Endothelial cell (in vitro differentiated cells): ENCODE data around the gene CCDC127. TPM values are rescaled to one million over a fixed set of nuclear protein-coding genes. Genes with fewer than 3 reads are reported as not detected.
"Not testable (repeated sequence)": the region's sequence is repeated elsewhere in the genome, so short reads cannot be mapped to it uniquely, and the experiment has no call there.

Experiments used
- DNase-seq: peaks from one replicate; pipeline ENCODE4 v3.0.0; 2021; ENCODE audit warnings: low spot score
- H3K27ac Mint-ChIP-seq: one replicate; pipeline ENCODE4 v1.8.0; 2021; ENCODE audit warnings: mixed read lengths, inconsistent platforms; ENCODE audit not compliant: unreplicated experiment
- H3K27me3 Mint-ChIP-seq: one replicate; pipeline ENCODE4 v1.8.0; 2021; ENCODE audit warnings: mild to moderate bottlenecking, moderate library complexity, mixed read lengths, inconsistent platforms; ENCODE audit not compliant: unreplicated experiment
- H3K36me3 Mint-ChIP-seq: one replicate; pipeline ENCODE4 v1.8.0; 2021; ENCODE audit warnings: mild to moderate bottlenecking, low read depth, mixed read lengths, inconsistent platforms; ENCODE audit not compliant: unreplicated experiment
- H3K4me1 Mint-ChIP-seq: one replicate; pipeline ENCODE4 v1.8.0; 2021; ENCODE audit warnings: mild to moderate bottlenecking, mixed read lengths, inconsistent platforms; ENCODE audit not compliant: unreplicated experiment
- H3K4me3 Mint-ChIP-seq: one replicate; pipeline ENCODE4 v1.8.0; 2021; ENCODE audit warnings: mild to moderate bottlenecking, mixed read lengths, inconsistent platforms; ENCODE audit not compliant: unreplicated experiment
- H3K9me3 Mint-ChIP-seq: one replicate; pipeline ENCODE4 v1.8.0; 2021; ENCODE audit warnings: mixed read lengths, inconsistent platforms; ENCODE audit not compliant: unreplicated experiment
- CTCF ChIP-seq: fragments of 200-600 bp; sonication (generic); IDR thresholded peaks from one replicate; pipeline ENCODE4 v1.5.0; 2021; ENCODE audit warnings: antibody characterized with exemption; ENCODE audit not compliant: unreplicated experiment
- total RNA-seq: library from RNA; stranded (reverse); fragmentation: NEBNext Ultra II Directional; extraction: Animal tissue kit (Norgen Biotek cat#: 25700); gene quantifications from one replicate; pipeline ENCODE4 v1.2.1, GENCODE V29; 2021; ENCODE audit not compliant: unreplicated experiment

The CCDC127 gene
- total RNA-seq, 1 donor from 2014 or later = 8.1 TPM

- peaks cover 69% of the 10 kb centered on the region for H3K36me3 Mint-ChIP-seq
- not testable (repeated sequence) for H3K9me3 Mint-ChIP-seq, H3K27me3 Mint-ChIP-seq, H3K27ac Mint-ChIP-seq, DNase-seq
- H3K4me1 Mint-ChIP-seq = peaks cover 11% of the 10 kb centered on the region
- peak overlapping the region; percentile 78 for H3K4me3 Mint-ChIP-seq
These were observed 23.2 kb upstream of the CCDC127 start for GRCh38 chr5:241045-241669.

- Mint-ChIP-seq H3K4me3 (peak overlapping the region; percentile 78), H3K36me3 (peaks cover 64% of the 10 kb centered on the region), H3K4me1 (peaks cover 11% of the 10 kb centered on the region)
- H3K27ac Mint-ChIP-seq, H3K9me3 Mint-ChIP-seq, H3K27me3 Mint-ChIP-seq, DNase-seq: not testable (repeated sequence)
These were observed 22.6 kb upstream of the CCDC127 start for GRCh38 chr5:240550-240949.

GRCh38 chr5:237931-238330, 20.0 kb upstream of the CCDC127 start:
- H3K36me3 Mint-ChIP-seq = peaks cover 64% of the 10 kb centered on the region
- not testable (repeated sequence) for H3K9me3 Mint-ChIP-seq, H3K27me3 Mint-ChIP-seq, DNase-seq, H3K4me3 Mint-ChIP-seq, H3K27ac Mint-ChIP-seq, H3K4me1 Mint-ChIP-seq

- not testable (repeated sequence) for H3K9me3 Mint-ChIP-seq, H3K27ac Mint-ChIP-seq, DNase-seq, H3K27me3 Mint-ChIP-seq, H3K4me1 Mint-ChIP-seq
- peaks cover 53% of the 10 kb centered on the region for H3K36me3 Mint-ChIP-seq
- H3K4me3 Mint-ChIP-seq = peak overlapping the region; percentile 57
These were observed 17.6 kb upstream of the CCDC127 start for GRCh38 chr5:235527-235926.

- no peak for TF ChIP-seq CTCF
- Mint-ChIP-seq H3K4me3 (no peak overlapping the region), H3K27ac (no peak overlapping the region), H3K9me3 (no peaks in the 10 kb centered on the region), H3K27me3 (peaks cover 3% of the 10 kb centered on the region), H3K4me1 (no peaks in the 10 kb centered on the region), H3K36me3 (peaks cover 44% of the 10 kb centered on the region)
- no peak for DNase-seq
These were observed 16.5 kb upstream of the CCDC127 start for GRCh38 chr5:234450-234849.

GRCh38 chr5:233426-233825, 15.5 kb upstream of the CCDC127 start:
- H3K4me1 Mint-ChIP-seq, H3K27ac Mint-ChIP-seq, DNase-seq, H3K4me3 Mint-ChIP-seq, H3K9me3 Mint-ChIP-seq, H3K27me3 Mint-ChIP-seq: not testable (repeated sequence)
- H3K36me3 Mint-ChIP-seq = peaks cover 47% of the 10 kb centered on the region

GRCh38 chr5:231661-232060, 13.7 kb upstream of the CCDC127 start:
- DNase-seq = no peak
- H3K27me3 Mint-ChIP-seq = peaks cover 3% of the 10 kb centered on the region
- no peak for TF ChIP-seq CTCF
- no peak overlapping the region for H3K27ac Mint-ChIP-seq
- no peaks in the 10 kb centered on the region for H3K4me1 Mint-ChIP-seq
- H3K4me3 Mint-ChIP-seq = no peak overlapping the region
- no peaks in the 10 kb centered on the region for H3K9me3 Mint-ChIP-seq
- peaks cover 46% of the 10 kb centered on the region for H3K36me3 Mint-ChIP-seq
